Measurements from ENCODE around the gene LARGE1. TPM values are rescaled to one million over a fixed set of nuclear protein-coding genes. Genes with fewer than 3 reads are reported as not detected.

Gene LARGE1
- total RNA-seq, 1 donor: 13.4 TPM

DNA sequence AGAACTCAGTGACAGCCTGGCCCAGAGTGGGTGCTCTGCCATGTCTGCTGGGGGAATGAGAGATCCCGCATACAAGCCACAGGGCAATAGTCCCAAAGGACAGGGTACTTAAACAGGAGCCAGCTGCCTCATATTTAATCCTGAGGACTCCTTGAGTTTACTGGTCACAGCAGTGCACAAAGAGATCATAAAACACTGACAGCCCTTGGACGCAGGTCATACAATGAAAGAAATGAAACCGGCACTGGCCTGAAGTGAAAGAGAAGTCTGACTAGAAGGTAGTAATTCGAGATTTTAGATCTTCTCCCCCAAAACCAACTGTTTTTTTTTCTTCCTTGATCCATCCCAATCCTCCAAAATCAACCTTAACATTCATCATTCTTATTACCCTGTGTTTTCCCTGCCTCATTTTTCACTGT, 562.3 kb downstream of the LARGE1 start:
- no peak overlapping the region for H3K4me3 ChIP-seq (ENCODE audit: low read depth, low read length)
- TF ChIP-seq, protein P1, sequence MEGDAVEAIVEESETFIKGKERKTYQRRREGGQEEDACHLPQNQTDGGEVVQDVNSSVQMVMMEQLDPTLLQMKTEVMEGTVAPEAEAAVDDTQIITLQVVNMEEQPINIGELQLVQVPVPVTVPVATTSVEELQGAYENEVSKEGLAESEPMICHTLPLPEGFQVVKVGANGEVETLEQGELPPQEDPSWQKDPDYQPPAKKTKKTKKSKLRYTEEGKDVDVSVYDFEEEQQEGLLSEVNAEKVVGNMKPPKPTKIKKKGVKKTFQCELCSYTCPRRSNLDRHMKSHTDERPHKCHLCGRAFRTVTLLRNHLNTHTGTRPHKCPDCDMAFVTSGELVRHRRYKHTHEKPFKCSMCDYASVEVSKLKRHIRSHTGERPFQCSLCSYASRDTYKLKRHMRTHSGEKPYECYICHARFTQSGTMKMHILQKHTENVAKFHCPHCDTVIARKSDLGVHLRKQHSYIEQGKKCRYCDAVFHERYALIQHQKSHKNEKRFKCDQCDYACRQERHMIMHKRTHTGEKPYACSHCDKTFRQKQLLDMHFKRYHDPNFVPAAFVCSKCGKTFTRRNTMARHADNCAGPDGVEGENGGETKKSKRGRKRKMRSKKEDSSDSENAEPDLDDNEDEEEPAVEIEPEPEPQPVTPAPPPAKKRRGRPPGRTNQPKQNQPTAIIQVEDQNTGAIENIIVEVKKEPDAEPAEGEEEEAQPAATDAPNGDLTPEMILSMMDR (IDR thresholded peaks at IDR 0.05; ENCODE audit: insufficient read depth, low read depth, low read length): no peak
- no peak for DNase-seq (ENCODE audit: low read depth)

DNA sequence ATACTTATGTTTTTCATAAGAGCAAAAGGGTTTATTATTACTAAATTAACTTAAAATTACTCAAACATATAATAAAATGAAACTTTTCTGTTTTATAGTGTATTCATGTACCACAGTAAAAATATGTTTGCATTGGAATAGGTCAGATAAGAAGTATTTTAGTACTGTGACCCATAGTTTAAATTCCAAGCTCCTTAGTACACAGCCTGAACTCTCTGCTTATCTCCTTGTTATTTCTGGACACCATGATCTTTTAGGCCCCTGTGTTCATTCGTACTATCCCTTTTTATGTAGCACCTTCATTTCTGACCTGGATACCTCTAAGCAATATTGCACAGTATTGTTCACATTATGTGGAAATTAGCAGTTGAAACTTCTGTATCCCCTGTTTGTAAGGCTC, 565.3 kb downstream of the LARGE1 start:
- no peak for DNase-seq (ENCODE audit: low read depth)
- H3K4me3 ChIP-seq (ENCODE audit: low read depth, low read length): no peak overlapping the region
- TF ChIP-seq, protein P1 (IDR thresholded peaks at IDR 0.05; ENCODE audit: insufficient read depth, low read depth, low read length): no peak

DNA sequence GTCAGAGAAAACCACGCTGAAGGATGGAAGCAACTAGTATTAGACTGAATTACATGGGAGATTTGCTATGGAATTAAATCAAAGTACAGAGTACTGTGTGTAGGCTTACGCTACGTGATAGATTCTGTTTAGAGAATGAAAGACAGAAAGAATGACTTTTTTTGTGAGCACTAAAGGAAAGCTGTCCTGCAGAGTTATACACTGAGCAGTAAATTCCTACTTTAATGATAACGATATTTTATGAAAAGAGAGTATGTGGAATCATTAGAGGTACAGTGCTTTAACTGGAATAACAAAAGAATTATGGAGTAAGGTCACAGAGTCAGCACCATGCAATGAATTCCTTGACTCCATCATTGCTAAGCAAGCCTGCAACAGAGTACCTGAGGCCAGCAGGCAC, 566.8 kb downstream of the LARGE1 start:
- H3K4me3 ChIP-seq (ENCODE audit: low read depth, low read length): no peak overlapping the region
- TF ChIP-seq, protein P1 (IDR thresholded peaks at IDR 0.05; ENCODE audit: insufficient read depth, low read depth, low read length): no peak
- no peak for DNase-seq (ENCODE audit: low read depth)

DNA sequence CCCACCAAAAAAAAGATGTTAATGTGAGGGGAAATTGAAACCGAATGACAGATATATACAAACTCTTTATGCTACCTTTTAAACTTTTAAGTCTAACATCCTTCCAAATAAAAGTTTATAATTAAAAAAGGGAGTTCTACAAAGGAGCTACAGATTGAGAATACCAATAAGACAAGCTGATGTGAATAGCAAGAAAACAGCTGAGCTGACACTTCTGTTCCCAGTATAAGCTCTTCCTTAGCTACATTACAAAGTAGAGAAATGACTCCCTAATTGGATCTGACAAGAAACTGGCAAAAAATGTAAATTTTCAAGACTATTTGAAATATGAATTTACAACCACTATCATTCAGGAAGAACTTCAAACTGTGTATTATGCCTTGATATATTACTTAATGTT, 567.5 kb downstream of the LARGE1 start:
- no peak overlapping the region for H3K4me3 ChIP-seq (ENCODE audit: low read depth, low read length)
- DNase-seq (ENCODE audit: low read depth): no peak
- TF ChIP-seq, protein P1 (IDR thresholded peaks at IDR 0.05; ENCODE audit: insufficient read depth, low read depth, low read length): no peak

DNA sequence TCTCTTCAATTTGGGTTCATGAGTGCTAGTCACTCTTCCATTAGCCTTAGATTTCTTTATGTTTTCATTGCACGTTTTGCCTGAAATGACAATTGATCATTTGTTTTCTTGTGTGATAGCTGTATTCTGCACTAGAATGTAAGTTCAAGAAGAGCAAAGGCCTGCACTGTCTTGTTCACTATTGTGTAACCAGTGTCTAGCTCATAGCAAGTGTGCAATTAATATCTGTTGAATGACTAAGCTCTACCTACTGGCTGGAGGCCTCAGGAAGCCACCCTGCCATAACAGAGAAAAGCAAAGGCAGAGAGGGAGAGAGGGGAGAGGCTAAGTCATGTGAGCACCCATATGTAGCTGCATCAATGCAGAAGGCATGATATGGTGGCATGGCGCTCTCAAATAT, 569.3 kb downstream of the LARGE1 start:
- TF ChIP-seq, protein P1 (IDR thresholded peaks at IDR 0.05; ENCODE audit: insufficient read depth, low read depth, low read length): no peak
- no peak overlapping the region for H3K4me3 ChIP-seq (ENCODE audit: low read depth, low read length)
- DNase-seq (ENCODE audit: low read depth): no peak

DNA sequence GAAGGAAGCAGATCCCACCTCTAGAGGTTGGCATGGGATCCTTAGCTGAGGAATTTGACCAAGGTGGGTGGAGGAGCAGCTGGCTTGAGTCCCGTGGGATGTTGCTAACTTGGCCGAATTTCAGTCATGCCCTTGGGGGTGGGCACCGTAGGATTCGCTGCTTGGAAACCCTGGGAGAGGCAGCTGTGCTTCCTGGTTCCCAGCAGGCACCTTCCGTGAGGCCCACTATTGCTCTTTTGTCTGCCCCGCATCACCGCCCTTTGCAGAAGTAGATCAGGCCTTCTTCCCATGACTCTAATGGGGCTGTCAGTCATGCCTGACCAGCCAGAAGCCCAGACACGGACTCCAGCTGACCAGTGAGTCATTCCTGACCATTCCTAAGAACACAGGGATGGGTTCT, 569.8 kb downstream of the LARGE1 start:
- TF ChIP-seq, protein P1 (IDR thresholded peaks at IDR 0.05; ENCODE audit: insufficient read depth, low read depth, low read length): no peak
- no peak overlapping the region for H3K4me3 ChIP-seq (ENCODE audit: low read depth, low read length)
- no peak for DNase-seq (ENCODE audit: low read depth)

DNA sequence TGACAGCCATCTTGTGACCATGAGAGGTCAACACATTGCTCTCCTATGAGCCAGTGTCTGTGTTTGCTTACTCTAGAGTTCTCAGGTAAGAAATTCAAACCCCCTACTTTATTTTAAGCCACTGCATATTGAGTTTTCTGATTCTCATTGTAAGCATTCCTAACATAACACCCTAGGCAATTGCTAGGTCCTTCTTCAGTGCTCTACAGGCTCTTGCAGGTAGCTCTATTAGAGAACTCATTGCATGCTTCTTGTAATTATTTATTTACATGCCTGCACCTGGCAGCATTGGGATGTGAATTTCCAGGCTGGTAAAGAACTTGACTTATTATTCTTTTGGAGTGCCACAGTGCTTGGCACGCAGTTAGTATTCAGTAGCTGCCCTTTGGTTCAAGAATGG, 573.3 kb downstream of the LARGE1 start:
- DNase-seq (ENCODE audit: low read depth): no peak
- TF ChIP-seq, protein P1 (IDR thresholded peaks at IDR 0.05; ENCODE audit: insufficient read depth, low read depth, low read length): no peak
- H3K4me3 ChIP-seq (ENCODE audit: low read depth, low read length): no peak overlapping the region
